Peyer's patch (tissue), 4 donors: ENCODE data around the gene FPR3.

ENCODE experiments used
- POLR2A ChIP-seq, 2 donors: fragments of 450-650 bp; IDR thresholded peaks; one replicate each; pipeline ENCODE4 v1.5.1; 2017; ENCODE audit warnings: antibody characterized with exemption in 2 of 2, mild to moderate bottlenecking in 2 of 2, moderate library complexity in 2 of 2
- TF ChIP-seq, protein P1 (sequence below), 6 experiments: fragments of 450-650 bp in 4 of 6; fragments of 200-600 bp in 2 of 6; sonication (generic) in 1 of 6; IDR thresholded peaks; one replicate each; pipeline ENCODE4 v1.5.1; 2017 to 2019; ENCODE audit warnings: antibody characterized with exemption in 6 of 6, mild to moderate bottlenecking in 3 of 6, moderate library complexity in 1 of 6

DNA sequence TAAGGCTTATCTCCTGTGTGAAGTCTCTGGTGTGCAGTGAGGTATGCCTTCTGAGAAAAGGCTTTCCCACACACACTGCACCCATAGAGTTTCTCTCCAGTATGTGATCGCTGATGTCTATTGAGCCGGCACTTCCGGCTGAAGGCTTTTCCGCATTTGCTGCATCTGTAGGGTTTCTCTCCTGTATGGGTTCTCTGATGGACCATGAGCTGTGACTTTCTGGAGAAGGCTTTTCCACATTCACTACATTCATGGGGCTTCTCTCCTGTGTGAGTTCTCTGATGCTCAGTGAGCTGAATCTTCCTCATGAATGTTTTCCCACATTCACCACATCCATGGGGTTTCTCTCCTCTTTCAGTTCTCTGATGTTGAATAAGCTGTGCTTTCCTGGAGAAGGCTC lies 78.1 kb downstream of the FPR3 start:
- TF ChIP-seq, protein P1, sequence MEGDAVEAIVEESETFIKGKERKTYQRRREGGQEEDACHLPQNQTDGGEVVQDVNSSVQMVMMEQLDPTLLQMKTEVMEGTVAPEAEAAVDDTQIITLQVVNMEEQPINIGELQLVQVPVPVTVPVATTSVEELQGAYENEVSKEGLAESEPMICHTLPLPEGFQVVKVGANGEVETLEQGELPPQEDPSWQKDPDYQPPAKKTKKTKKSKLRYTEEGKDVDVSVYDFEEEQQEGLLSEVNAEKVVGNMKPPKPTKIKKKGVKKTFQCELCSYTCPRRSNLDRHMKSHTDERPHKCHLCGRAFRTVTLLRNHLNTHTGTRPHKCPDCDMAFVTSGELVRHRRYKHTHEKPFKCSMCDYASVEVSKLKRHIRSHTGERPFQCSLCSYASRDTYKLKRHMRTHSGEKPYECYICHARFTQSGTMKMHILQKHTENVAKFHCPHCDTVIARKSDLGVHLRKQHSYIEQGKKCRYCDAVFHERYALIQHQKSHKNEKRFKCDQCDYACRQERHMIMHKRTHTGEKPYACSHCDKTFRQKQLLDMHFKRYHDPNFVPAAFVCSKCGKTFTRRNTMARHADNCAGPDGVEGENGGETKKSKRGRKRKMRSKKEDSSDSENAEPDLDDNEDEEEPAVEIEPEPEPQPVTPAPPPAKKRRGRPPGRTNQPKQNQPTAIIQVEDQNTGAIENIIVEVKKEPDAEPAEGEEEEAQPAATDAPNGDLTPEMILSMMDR (IDR thresholded peaks at IDR 0.05): no peak
- TF ChIP-seq POLR2A (IDR thresholded peaks at IDR 0.05): no peak
